Fibroblast of lung (primary cell): ENCODE data around the gene SYNDIG1. TPM values are rescaled to one million over a fixed set of nuclear protein-coding genes. Genes with fewer than 3 reads are reported as not detected.

Source experiments
- DNase-seq, 2 donors: peaks; one replicate each; pipeline versions ENCODE4 v3.0.0 to v3.0.0-alpha.2; 2010; ENCODE audit warnings: low read depth in 2 of 2
- H2AFZ ChIP-seq: 2 replicates; pipeline ENCODE4 v1.5.1; 2012; ENCODE audit warnings: low read length, control low read depth, inconsistent platforms
- H3K27ac ChIP-seq: 2 replicates; pipeline ENCODE4 v1.5.1; 2011; ENCODE audit warnings: low read length, control low read depth; ENCODE audit not compliant: insufficient read depth
- H3K27me3 ChIP-seq: 2 replicates; pipeline ENCODE4 v1.5.1; 2011; ENCODE audit warnings: mild to moderate bottlenecking, low read length; ENCODE audit not compliant: control insufficient read depth, insufficient read depth
- H3K36me3 ChIP-seq: 2 replicates; pipeline ENCODE4 v1.5.1; 2011; ENCODE audit warnings: low read length; ENCODE audit not compliant: control insufficient read depth, insufficient read depth
- H3K4me1 ChIP-seq: 2 replicates; pipeline ENCODE4 v1.5.1; 2011; ENCODE audit warnings: low read length; ENCODE audit not compliant: control insufficient read depth, insufficient read depth; ENCODE audit errors: extremely low read depth
- H3K4me2 ChIP-seq: 2 replicates; pipeline ENCODE4 v1.5.1; 2011; ENCODE audit warnings: low read length, control low read depth; ENCODE audit not compliant: insufficient read depth; ENCODE audit errors: extremely low read depth
- H3K4me3 ChIP-seq, 4 experiments: fragments of 200-600 bp in 1 of 4; sonication (generic) in 1 of 4; replicated peaks in 1 of 4; 2 replicates each; pipeline ENCODE4 v1.5.1; 2011 to 2016; ENCODE audit warnings: low read length in 4 of 4, low read depth in 3 of 4, mild to moderate bottlenecking in 3 of 4, control low read depth in 2 of 4, inconsistent platforms in 1 of 4, mixed read lengths in 1 of 4; ENCODE audit not compliant: insufficient read depth in 1 of 4; ENCODE audit errors: control extremely low read depth in 1 of 4
- H3K79me2 ChIP-seq: 2 replicates; pipeline ENCODE4 v1.5.1; 2012; ENCODE audit warnings: mild to moderate bottlenecking, low read length, inconsistent platforms; ENCODE audit not compliant: control insufficient read depth, insufficient read depth
- H3K9ac ChIP-seq: 2 replicates; pipeline ENCODE4 v1.5.1; 2011; ENCODE audit warnings: mild to moderate bottlenecking, low read length, control low read depth; ENCODE audit not compliant: insufficient read depth
- H3K9me3 ChIP-seq: 2 replicates; pipeline ENCODE4 v1.5.1; 2012; ENCODE audit warnings: low read depth, low read length; ENCODE audit not compliant: control insufficient read depth, insufficient read depth
- H4K20me1 ChIP-seq: 2 replicates; pipeline ENCODE4 v1.5.1; 2011; ENCODE audit warnings: low read length; ENCODE audit not compliant: control insufficient read depth, insufficient read depth; ENCODE audit errors: extremely low read depth
- CTCF ChIP-seq, 2 donors: IDR thresholded peaks in 1 of 2; conservative IDR thresholded peaks in 1 of 2; 1 replicate in 1 of 2; 2 replicates in 1 of 2; pipeline ENCODE4 v1.5.1; 2011 to 2012; ENCODE audit warnings: low read length in 2 of 2, control low read depth in 1 of 2, inconsistent platforms in 1 of 2, low read depth in 1 of 2, mild to moderate bottlenecking in 1 of 2
- EZH2 ChIP-seq: IDR thresholded peaks from 2 replicates; pipeline ENCODE4 v1.5.1; 2012; ENCODE audit warnings: low read length, control low read depth, mild to moderate bottlenecking; ENCODE audit errors: missing control alignments
- polyA plus RNA-seq, 2 donors: library from polyadenylated mRNA; depleted of rRNA in 1 of 2; stranded (reverse) in 1 of 2; unstranded in 1 of 2; fragments of >200 nt; gene quantifications; 2 replicates each; pipeline ENCODE4 v1.2.1, GENCODE V29; 2011 to 2012; ENCODE audit warnings: missing spikeins in 1 of 2
- total RNA-seq: library from RNA; depleted of rRNA; stranded (reverse); fragments of >200 nt; gene quantifications from 2 replicates; pipeline ENCODE4 v1.2.1, GENCODE V29; 2014

Gene SYNDIG1
- total and polyA plus RNA-seq, 2 donors (not counting 1 experiment from before 2014, with no cell fraction given) = 0.02 to 0.17 TPM

DNA sequence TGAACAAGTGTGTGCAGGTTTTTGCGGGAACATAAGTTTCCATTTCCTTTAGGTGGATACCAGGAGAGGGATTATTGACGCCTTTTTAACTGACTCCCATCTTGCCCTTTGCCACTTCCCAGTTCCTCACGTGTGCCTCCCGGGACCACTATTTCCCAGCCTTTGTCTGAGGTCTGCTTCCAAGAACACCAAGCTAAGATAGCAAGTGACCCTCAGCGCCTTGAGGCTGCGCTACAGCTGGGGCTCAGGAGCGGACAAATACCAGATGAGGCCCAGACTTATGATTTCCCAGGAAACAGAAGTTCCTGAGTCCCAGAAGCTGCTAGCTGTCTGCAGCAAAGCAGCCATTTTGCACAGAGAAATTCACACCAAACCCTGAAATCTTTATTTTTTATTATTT is 216.7 kb downstream of the SYNDIG1 start:
- DNase-seq = no peak
- H3K27me3 ChIP-seq = no peaks in the 10 kb centered on the region
- no peak overlapping the region for H3K9ac ChIP-seq
- no peaks in the 10 kb centered on the region for H3K79me2 ChIP-seq
- H2AFZ ChIP-seq = no peak overlapping the region
- H3K36me3 ChIP-seq = no peaks in the 10 kb centered on the region
- no peak for TF ChIP-seq EZH2
- no peak for TF ChIP-seq CTCF (conservative IDR thresholded peaks at IDR 0.05 in 1 of 2, IDR thresholded peaks at IDR 0.05 in 1 of 2; ENCODE audit: low read depth in 1 of 2, low read length in 2 of 2)
- H3K4me2 ChIP-seq = no peak overlapping the region
- no peak overlapping the region for H3K27ac ChIP-seq
- H3K4me1 ChIP-seq = no peaks in the 10 kb centered on the region
- no peaks in the 10 kb centered on the region for H3K9me3 ChIP-seq
- H3K4me3 ChIP-seq = no peak overlapping the region
- no peaks in the 10 kb centered on the region for H4K20me1 ChIP-seq

- Histone ChIP-seq H2AFZ (no peak overlapping the region), H3K9me3 (no peaks in the 10 kb centered on the region), H3K27me3 (no peaks in the 10 kb centered on the region), H3K27ac (no peak overlapping the region), H3K4me2 (no peak overlapping the region), H3K36me3 (no peaks in the 10 kb centered on the region), H3K4me3 (no peak overlapping the region), H3K4me1 (no peaks in the 10 kb centered on the region), H3K9ac (no peak overlapping the region), H3K79me2 (no peaks in the 10 kb centered on the region), H4K20me1 (no peaks in the 10 kb centered on the region)
- DNase-seq = no peak
- TF ChIP-seq EZH2 (no peak), CTCF (conservative IDR thresholded peaks at IDR 0.05 in 1 of 2, IDR thresholded peaks at IDR 0.05 in 1 of 2; ENCODE audit: low read depth in 1 of 2, low read length in 2 of 2) (no peak)
Observed at GRCh38 chr20:24690408-24690807, 221.0 kb downstream of the SYNDIG1 start.

GRCh38 chr20:24691901-24692351 is 222.5 kb downstream of the SYNDIG1 start:
- no peaks in the 10 kb centered on the region for H3K27me3 ChIP-seq
- no peaks in the 10 kb centered on the region for H4K20me1 ChIP-seq
- no peak overlapping the region for H2AFZ ChIP-seq
- H3K9me3 ChIP-seq = no peaks in the 10 kb centered on the region
- TF ChIP-seq EZH2 = no peak
- TF ChIP-seq CTCF (conservative IDR thresholded peaks at IDR 0.05 in 1 of 2, IDR thresholded peaks at IDR 0.05 in 1 of 2; ENCODE audit: low read depth in 1 of 2, low read length in 2 of 2) = no peak
- no peak overlapping the region for H3K4me3 ChIP-seq
- H3K79me2 ChIP-seq = no peaks in the 10 kb centered on the region
- DNase-seq = no peak
- H3K9ac ChIP-seq = no peak overlapping the region
- no peak overlapping the region for H3K4me2 ChIP-seq
- H3K27ac ChIP-seq = no peak overlapping the region
- H3K36me3 ChIP-seq = no peaks in the 10 kb centered on the region
- H3K4me1 ChIP-seq = no peaks in the 10 kb centered on the region
